Esophagus muscularis mucosa (tissue), 4 donors: Measurements from ENCODE around the gene HAUS8. TPM values are rescaled to one million over a fixed set of nuclear protein-coding genes. Genes with fewer than 3 reads are reported as not detected.
A peak's percentile ranks its signal among the peaks of the same experiment; 100 is the strongest.

Source experiments
- DNase-seq: peaks from one replicate; pipeline ENCODE4 v3.0.0-alpha.2; 2017; ENCODE audit errors: extremely low spot score
- H3K27ac ChIP-seq, 4 donors: fragments of 200-600 bp; sonication (generic); replicated peaks in 1 of 4; 1 replicate in 3 of 4; 2 replicates in 1 of 4; pipeline ENCODE4 v1.5.1; 2016 to 2019; ENCODE audit warnings: mild to moderate bottlenecking in 1 of 4
- H3K27me3 ChIP-seq, 4 donors: fragments of 200-600 bp; sonication (generic); one replicate each; pipeline versions ENCODE4 v1.5.1 to v1.6.0; 2016 to 2019
- H3K36me3 ChIP-seq, 4 donors: fragments of 200-600 bp; sonication (generic); one replicate each; pipeline ENCODE4 v1.5.1; 2016 to 2019
- H3K4me1 ChIP-seq, 4 donors: fragments of 200-600 bp; sonication (generic); one replicate each; pipeline ENCODE4 v1.5.1; 2016 to 2019
- H3K4me3 ChIP-seq, 4 donors: fragments of 200-600 bp; sonication (generic); 1 replicate in 2 of 4; 2 replicates in 2 of 4; pipeline ENCODE4 v1.5.1; 2016 to 2019; ENCODE audit warnings: mild to moderate bottlenecking in 4 of 4, moderate library complexity in 1 of 4
- H3K9me3 ChIP-seq, 4 donors: fragments of 200-600 bp; sonication (generic); 1 replicate in 3 of 4; 2 replicates in 1 of 4; pipeline ENCODE4 v1.5.1; 2016 to 2019
- EP300 ChIP-seq: sonication (generic); formaldehyde crosslinking; IDR thresholded peaks from one replicate; pipeline ENCODE4 v1.6.1; 2017; ENCODE audit warnings: antibody characterized with exemption
- POLR2A ChIP-seq: fragments of 450-650 bp; IDR thresholded peaks from one replicate; pipeline ENCODE4 v1.6.1; 2017; ENCODE audit warnings: antibody characterized with exemption, moderate library complexity, mild to moderate bottlenecking, low read depth
- POLR2AphosphoS5 ChIP-seq, 2 donors: sonication (generic); formaldehyde crosslinking; IDR thresholded peaks; one replicate each; pipeline ENCODE4 v1.6.1; 2017; ENCODE audit warnings: antibody characterized with exemption in 2 of 2
- WGBS: methylation state at CpG from one replicate; pipeline ENCODE4 v1.1.5; 2018; 5-methylcytosine and 5-hydroxymethylcytosine counted together
- intact Hi-C: fragments of 100-400 bp; cut with DNase I; formaldehyde crosslinking; loops from one replicate; pipeline ENCODE4 v1.15.1; 2023
- total RNA-seq, 4 donors: library from RNA; depleted of rRNA; stranded (reverse); fragments of >200 nt; gene quantifications; one replicate each; pipeline versions ENCODE4 v1.1.0 to v1.2.1, GENCODE V29; 2016
- TF ChIP-seq, protein P1 (sequence below), 3 experiments: fragments of 200-600 bp in 2 of 3; fragments of 450-650 bp in 1 of 3; sonication (generic) in 2 of 3; IDR thresholded peaks; one replicate each; pipeline ENCODE4 v1.5.1; 2017 to 2019; ENCODE audit warnings: antibody characterized with exemption in 3 of 3, mild to moderate bottlenecking in 2 of 3, moderate library complexity in 1 of 3

The HAUS8 gene
- total RNA-seq, 4 donors from 2014 or later = 3.3 to 6.6 (median 4.6) TPM

DNA sequence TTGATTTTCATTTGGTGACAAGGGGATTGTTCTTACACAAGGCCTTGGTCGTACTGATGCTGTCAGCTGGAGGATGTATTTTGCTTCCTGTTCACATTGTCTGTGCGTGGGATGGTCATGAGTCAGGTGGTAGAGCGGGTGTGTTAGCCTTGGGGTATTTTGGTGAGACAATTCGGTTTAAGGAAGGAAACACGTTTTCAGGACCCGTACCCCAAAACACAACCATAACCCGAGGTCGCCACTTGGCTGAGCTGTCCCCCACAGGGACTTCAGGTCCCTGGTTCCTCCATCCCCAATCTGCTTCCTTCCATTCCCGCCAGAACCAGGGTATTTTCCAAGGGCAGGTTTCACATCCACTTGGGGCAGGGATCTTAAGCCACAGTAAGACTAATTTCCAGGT, 15.3 kb upstream of the HAUS8 start:
- H3K36me3 ChIP-seq = peaks cover 0 to 17% (median 11%) of the 10 kb centered on the region in 4 donors
- no peak overlapping the region for H3K4me3 ChIP-seq
- no peak for TF ChIP-seq POLR2AphosphoS5 (IDR thresholded peaks at IDR 0.05)
- TF ChIP-seq EP300 = no peak
- no peak for TF ChIP-seq POLR2A
- TF ChIP-seq, protein P1, sequence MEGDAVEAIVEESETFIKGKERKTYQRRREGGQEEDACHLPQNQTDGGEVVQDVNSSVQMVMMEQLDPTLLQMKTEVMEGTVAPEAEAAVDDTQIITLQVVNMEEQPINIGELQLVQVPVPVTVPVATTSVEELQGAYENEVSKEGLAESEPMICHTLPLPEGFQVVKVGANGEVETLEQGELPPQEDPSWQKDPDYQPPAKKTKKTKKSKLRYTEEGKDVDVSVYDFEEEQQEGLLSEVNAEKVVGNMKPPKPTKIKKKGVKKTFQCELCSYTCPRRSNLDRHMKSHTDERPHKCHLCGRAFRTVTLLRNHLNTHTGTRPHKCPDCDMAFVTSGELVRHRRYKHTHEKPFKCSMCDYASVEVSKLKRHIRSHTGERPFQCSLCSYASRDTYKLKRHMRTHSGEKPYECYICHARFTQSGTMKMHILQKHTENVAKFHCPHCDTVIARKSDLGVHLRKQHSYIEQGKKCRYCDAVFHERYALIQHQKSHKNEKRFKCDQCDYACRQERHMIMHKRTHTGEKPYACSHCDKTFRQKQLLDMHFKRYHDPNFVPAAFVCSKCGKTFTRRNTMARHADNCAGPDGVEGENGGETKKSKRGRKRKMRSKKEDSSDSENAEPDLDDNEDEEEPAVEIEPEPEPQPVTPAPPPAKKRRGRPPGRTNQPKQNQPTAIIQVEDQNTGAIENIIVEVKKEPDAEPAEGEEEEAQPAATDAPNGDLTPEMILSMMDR (IDR thresholded peaks at IDR 0.05) = no peak
- H3K27ac ChIP-seq = peak overlapping the region in 3 of 4 donors; percentile 68 to 84 (median 74)
- no peaks in the 10 kb centered on the region for H3K9me3 ChIP-seq
- no peaks in the 10 kb centered on the region for H3K27me3 ChIP-seq
- intact Hi-C loops = no loop called here
- WGBS = 83% methylated on average over 9 of the region's 9 CpGs
- peaks cover 18 to 85% (median 66%) of the 10 kb centered on the region in 4 donors for H3K4me1 ChIP-seq
- no peak for DNase-seq

DNA sequence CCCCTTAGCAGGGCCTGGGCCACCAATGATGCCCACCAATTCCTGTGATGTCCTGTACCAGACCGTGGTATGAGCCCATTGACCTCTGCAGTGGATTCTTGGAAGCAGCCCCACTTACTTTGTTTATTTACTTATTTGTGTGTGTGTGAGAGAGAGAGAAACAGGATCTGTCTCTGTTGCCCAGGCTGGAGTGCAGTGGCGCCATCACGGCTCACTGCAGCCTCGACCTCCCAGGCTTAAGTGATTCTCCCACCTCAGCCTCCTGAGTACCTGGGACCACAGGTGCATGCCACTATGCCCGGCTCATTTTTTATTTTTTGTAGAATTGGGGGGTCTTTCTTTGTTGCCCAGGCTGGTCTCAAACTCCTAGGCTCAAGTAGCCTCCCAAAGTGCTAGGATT, 13.3 kb upstream of the HAUS8 start:
- intact Hi-C loops = no loop called here
- Histone ChIP-seq H3K36me3 (peaks cover 0 to 17% (median 11%) of the 10 kb centered on the region in 4 donors), H3K4me1 (peaks cover 11 to 83% (median 62%) of the 10 kb centered on the region in 4 donors), H3K27ac (peak overlapping the region; percentile 68 to 84 (median 76)), H3K9me3 (no peaks in the 10 kb centered on the region), H3K4me3 (no peak overlapping the region), H3K27me3 (no peaks in the 10 kb centered on the region)
- 88% methylated on average over 5 of the region's 5 CpGs for WGBS
- no peak for TF ChIP-seq POLR2A
- TF ChIP-seq EP300 = no peak
- no peak for DNase-seq

DNA sequence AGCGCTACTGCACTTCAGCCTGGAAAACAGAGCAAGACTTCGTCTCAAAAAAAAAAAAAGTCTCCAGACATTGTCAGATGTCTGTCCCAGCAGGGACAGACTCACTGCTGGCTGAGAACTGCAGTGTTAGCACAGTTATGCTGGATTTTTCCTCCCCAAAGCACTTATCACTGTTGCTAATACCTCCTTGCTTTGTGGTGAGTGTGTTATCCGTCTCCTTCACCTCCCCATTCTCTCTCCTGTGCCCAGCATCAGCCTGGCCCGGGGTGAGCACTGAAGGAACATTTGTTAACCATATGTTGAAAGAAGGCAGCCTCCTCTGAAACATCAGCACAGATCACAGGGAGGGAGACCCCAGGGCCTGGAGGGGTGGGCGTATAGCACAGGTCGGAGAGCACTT, 11.6 kb upstream of the HAUS8 start:
- Histone ChIP-seq H3K27me3 (no peaks in the 10 kb centered on the region), H3K4me1 (peaks cover 21 to 78% (median 66%) of the 10 kb centered on the region in 4 donors), H3K36me3 (peaks cover 0 to 17% (median 11%) of the 10 kb centered on the region in 4 donors), H3K9me3 (no peaks in the 10 kb centered on the region), H3K4me3 (no peak overlapping the region), H3K27ac (peak overlapping the region; percentile 0 to 44 (median 11))
- intact Hi-C loops = no loop called here
- TF ChIP-seq, protein P1 (IDR thresholded peaks at IDR 0.05) = no peak
- 83% methylated on average over 6 of the region's 6 CpGs for WGBS
- no peak for DNase-seq

DNA sequence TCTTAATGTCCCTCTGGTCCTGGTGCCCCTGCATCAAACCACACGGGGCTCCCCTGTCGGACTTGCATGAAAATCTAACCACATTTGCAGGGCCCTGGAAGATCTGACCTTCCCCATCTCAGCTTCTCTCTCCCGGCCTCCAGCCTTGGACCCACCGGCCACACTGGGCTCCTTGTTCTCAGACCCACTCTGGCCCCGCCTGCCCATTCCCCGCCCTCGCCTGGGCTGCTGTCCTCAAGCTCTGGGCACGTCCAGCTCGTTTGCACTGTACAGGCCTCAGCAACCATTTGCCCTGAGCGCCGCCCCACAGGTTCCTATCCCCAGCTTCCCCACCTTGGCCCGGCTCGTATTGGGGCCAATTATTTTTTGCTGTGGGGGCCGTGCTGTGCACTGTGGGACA, 10.9 kb upstream of the HAUS8 start:
- intact Hi-C loops = no loop called here
- Histone ChIP-seq H3K36me3 (peaks cover 0 to 17% (median 11%) of the 10 kb centered on the region in 4 donors), H3K4me1 (peaks cover 24 to 78% (median 66%) of the 10 kb centered on the region in 4 donors), H3K9me3 (no peaks in the 10 kb centered on the region), H3K27me3 (no peaks in the 10 kb centered on the region), H3K4me3 (no peak overlapping the region), H3K27ac (peak overlapping the region in 3 of 4 donors; percentile 14 to 44 (median 15))
- DNase-seq = no peak
- TF ChIP-seq, protein P1 (IDR thresholded peaks at IDR 0.05) = no peak
- TF ChIP-seq POLR2A = no peak
- no peak for TF ChIP-seq EP300
- no peak for TF ChIP-seq POLR2AphosphoS5 (IDR thresholded peaks at IDR 0.05)
- WGBS = 83% methylated on average over 14 of the region's 14 CpGs

DNA sequence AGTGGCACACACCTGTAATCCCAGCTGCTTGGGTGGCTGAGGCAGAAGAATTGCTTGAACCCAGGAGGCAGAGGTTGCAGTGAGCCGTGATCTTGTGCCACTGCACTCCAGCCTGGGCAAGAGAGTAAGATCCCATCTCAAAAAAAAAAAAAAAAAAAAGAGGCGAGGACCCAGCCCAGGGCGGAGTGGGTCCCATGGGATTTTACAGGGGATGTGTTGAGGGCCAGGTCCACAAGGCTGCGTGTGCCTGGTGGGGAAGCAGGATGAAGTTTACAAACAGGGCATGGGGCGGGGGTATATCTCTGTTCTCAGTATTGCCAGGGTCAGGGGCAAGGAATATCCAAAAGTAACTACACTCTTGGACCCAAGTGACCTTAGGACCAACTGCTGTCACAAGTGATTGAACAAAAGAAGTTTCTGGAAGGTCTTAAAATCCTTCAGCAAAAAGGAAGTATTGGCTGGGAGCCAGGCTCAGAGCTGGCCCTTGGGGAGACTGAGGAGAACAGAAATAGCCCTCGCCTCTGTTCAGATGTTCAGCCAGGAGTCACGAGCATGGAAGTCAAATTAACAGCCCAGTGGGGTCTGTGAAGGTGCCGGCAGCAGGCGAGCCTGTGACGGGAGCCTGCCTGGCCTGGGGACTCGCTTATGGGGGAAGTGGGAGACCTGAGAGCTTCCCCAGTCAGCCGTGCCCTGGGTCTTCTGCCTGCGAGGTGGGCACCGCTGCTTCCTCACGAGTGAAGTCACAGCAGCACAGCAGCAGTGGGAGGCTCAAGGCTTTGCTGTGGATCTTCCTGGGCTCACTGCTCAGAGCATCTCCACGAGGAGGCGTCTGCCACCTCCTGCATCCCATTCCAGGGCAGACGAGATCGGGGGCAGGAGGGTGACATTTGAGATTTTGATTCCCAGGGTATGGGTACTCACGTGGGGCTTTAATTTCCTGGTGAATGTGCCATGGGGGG, 6.7 kb upstream of the HAUS8 start:
- H3K4me3 ChIP-seq = no peak overlapping the region
- TF ChIP-seq, protein P1 (IDR thresholded peaks at IDR 0.05) = peak in 1 of 3 experiments; percentile 17
- TF ChIP-seq POLR2AphosphoS5 (IDR thresholded peaks at IDR 0.05) = no peak
- peaks cover 47 to 88% (median 79%) of the 10 kb centered on the region in 4 donors for H3K4me1 ChIP-seq
- 68% methylated on average over 8 of the region's 20 CpGs for WGBS
- peaks cover 0 to 18% (median 10%) of the 10 kb centered on the region in 4 donors for H3K36me3 ChIP-seq
- intact Hi-C loops = no loop called here
- peak overlapping the region; percentile 86 to 89 (median 88) for H3K27ac ChIP-seq
- no peak for DNase-seq
- no peaks in the 10 kb centered on the region for H3K9me3 ChIP-seq
- no peaks in the 10 kb centered on the region for H3K27me3 ChIP-seq
